Right renal cortex interstitium (tissue), 3 donors: ENCODE data around the gene ZC3H4. TPM values are rescaled to one million over a fixed set of nuclear protein-coding genes. Genes with fewer than 3 reads are reported as not detected.
"Not testable (repeated sequence)": the region's sequence is repeated elsewhere in the genome, so short reads cannot be mapped to it uniquely, and the experiment has no call there.

Source experiments
- DNase-seq, 3 donors: peaks; one replicate each; pipeline ENCODE4 v3.0.0-alpha.2; 2013; ENCODE audit warnings: low read depth in 3 of 3, low spot score in 2 of 3
- polyA plus RNA-seq, 3 donors: library from polyadenylated mRNA; unstranded; fragments of 120-200 nt; gene quantifications; one replicate each; pipeline ENCODE4 v1.2.1, GENCODE V29; 2013; ENCODE audit not compliant: insufficient read length in 3 of 3

Gene ZC3H4
- polyA plus RNA-seq, 3 donors = 35.2 to 37.1 (median 36.2) TPM

GRCh38 chr19:47089767-47090350 lies 23.7 kb downstream of the ZC3H4 start:
- DNase-seq = no peak

- DNase-seq = no peak
Observed at GRCh38 chr19:47086280-47086679, 27.3 kb downstream of the ZC3H4 start.

- no peak for DNase-seq
Observed at GRCh38 chr19:47084879-47085439, 28.6 kb downstream of the ZC3H4 start.

GRCh38 chr19:47082493-47082892 lies 31.1 kb downstream of the ZC3H4 start:
- no peak for DNase-seq

- no peak for DNase-seq
Observed at GRCh38 chr19:47081095-47081494, 32.5 kb downstream of the ZC3H4 start.

- not testable (repeated sequence) for DNase-seq
Observed at GRCh38 chr19:47078351-47078750, 35.2 kb downstream of the ZC3H4 start.

- DNase-seq = peak; percentile 20 to 55 (median 52)
Observed at GRCh38 chr19:47075941-47076340, 37.6 kb downstream of the ZC3H4 start.

GRCh38 chr19:47075179-47075810 lies 38.3 kb downstream of the ZC3H4 start:
- no peak for DNase-seq

GRCh38 chr19:47074621-47075020 lies 39.0 kb downstream of the ZC3H4 start:
- DNase-seq = no peak

- no peak for DNase-seq
Observed at GRCh38 chr19:47073574-47073973, 40.0 kb downstream of the ZC3H4 start.

- no peak for DNase-seq
Observed at GRCh38 chr19:47072323-47072722, 41.3 kb downstream of the ZC3H4 start.

- DNase-seq = no peak
Observed at GRCh38 chr19:47071731-47072130, 41.8 kb downstream of the ZC3H4 start.

- no peak for DNase-seq
Observed at GRCh38 chr19:47070756-47071155, 42.8 kb downstream of the ZC3H4 start.

- DNase-seq = no peak
Observed at GRCh38 chr19:47069795-47070194, 43.8 kb downstream of the ZC3H4 start.

GRCh38 chr19:47068876-47069406 lies 44.6 kb downstream of the ZC3H4 start:
- no peak for DNase-seq

GRCh38 chr19:47068246-47068645 lies 45.3 kb downstream of the ZC3H4 start:
- DNase-seq = no peak

- no peak for DNase-seq
Observed at GRCh38 chr19:47067215-47067847, 46.2 kb downstream of the ZC3H4 start.

GRCh38 chr19:47066376-47067214 lies 47.0 kb downstream of the ZC3H4 start:
- no peak for DNase-seq

GRCh38 chr19:47065242-47065641 lies 48.3 kb downstream of the ZC3H4 start:
- DNase-seq = no peak

GRCh38 chr19:47063874-47064273 lies 49.7 kb downstream of the ZC3H4 start:
- no peak for DNase-seq

GRCh38 chr19:47058621-47059022 lies 55.0 kb downstream of the ZC3H4 start:
- no peak for DNase-seq
